ENCODE results near the gene SLC5A6.

Gene SLC5A6

DNA sequence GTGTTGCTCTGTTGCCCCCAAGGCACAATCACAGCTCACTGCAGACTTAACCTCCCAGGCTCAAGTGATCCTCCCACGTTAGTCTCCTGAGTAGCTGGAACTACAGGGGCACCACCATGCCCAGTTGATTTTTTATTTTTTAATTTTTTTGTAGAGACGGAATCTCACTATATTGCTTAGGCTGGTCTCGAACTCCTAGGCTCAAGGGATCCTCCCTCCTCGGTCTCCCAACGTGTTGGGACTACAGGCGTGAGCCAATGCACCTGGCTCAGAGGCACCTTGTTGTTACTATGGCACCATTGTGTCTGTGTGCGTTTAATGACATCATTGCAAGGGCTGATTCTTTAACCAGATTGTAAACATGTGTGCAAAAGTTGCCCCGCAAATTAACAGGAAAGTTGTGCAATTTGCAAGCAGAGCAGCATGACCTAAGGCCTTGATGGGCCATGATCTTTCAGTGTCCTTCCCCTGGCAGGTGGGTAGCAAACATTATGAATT is 40.7 kb downstream of the SLC5A6 start:
- H3K27ac ChIP-seq, result no peak overlapping the region
- TF ChIP-seq, protein P1, sequence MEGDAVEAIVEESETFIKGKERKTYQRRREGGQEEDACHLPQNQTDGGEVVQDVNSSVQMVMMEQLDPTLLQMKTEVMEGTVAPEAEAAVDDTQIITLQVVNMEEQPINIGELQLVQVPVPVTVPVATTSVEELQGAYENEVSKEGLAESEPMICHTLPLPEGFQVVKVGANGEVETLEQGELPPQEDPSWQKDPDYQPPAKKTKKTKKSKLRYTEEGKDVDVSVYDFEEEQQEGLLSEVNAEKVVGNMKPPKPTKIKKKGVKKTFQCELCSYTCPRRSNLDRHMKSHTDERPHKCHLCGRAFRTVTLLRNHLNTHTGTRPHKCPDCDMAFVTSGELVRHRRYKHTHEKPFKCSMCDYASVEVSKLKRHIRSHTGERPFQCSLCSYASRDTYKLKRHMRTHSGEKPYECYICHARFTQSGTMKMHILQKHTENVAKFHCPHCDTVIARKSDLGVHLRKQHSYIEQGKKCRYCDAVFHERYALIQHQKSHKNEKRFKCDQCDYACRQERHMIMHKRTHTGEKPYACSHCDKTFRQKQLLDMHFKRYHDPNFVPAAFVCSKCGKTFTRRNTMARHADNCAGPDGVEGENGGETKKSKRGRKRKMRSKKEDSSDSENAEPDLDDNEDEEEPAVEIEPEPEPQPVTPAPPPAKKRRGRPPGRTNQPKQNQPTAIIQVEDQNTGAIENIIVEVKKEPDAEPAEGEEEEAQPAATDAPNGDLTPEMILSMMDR (conservative IDR thresholded peaks at IDR 0.05), result no peak

DNA sequence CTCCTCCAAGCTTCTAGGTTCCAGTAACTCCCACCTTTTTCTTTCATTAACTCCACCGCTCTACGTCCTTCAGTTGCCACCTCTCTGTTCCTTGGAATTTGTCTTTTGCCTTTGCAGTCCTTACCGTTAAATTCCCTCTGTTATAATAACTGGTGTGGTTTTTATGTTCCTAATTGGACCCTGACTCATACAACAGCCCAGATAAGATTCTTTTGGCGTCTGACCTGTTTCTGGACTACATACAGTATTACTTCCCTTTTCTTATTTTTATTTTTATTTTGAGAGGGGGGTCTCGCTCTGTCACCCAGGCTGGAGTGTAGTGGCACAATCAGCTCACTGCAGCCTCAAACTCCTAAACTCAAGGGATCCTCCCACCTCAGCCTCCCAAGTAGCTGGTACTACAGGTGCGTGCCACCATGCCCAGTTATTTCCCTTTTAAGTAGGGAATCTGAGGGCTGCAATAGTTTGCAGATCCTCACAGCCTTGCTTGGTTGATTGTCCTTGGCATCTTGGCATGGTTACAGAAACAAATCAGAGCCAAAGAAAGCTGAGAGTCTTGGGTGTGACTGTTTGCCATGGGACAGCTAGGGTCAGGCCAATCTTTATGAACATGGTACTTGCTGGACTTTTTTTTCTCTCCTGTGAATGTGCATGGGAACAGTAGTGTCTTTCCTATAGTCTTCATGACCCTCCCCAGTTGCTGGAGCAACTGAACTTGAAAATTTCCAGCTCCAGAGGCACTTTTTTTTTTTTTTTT is 41.3 kb downstream of the SLC5A6 start:
- TF ChIP-seq, protein P1 (conservative IDR thresholded peaks at IDR 0.05), result no peak
- no peak overlapping the region for H3K27ac ChIP-seq

DNA sequence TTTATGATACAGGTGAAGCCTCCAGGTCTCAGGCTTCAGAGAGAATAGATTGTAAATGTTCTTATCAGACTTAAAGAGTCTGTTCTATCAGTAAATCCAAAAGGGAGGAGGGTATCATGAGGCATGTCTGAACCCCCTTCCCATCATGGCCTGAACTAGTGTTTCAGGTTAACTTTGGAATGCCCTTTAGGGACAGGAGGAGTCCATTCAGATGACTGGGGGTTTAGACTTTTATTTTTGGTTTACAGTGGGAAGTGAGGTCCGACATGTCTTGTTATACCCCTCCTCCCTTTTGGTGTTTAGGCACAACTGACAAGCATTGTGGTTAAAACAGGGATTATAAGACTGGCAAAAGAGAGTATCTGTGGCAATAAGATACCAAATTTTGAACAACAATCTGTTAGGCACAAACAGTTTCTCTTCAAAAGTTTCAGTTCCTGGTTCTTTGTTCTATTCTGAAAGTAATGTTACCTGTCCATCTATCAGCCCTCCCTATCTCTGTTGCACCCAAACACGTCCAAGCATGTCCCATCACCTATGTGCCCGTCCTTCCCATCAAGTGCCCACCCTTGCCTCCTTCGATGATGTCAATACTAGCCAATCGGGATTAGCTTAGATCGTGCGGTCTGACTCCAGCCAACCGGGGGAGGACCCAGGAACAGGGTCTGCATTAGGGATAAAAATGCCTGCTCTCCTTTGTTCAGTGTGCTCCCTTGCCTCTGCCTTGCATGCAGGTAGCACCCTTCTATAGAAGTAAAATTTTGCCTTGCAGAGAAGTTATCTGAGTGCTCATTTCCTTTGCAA is 46.9 kb downstream of the SLC5A6 start:
- no peak overlapping the region for H3K27ac ChIP-seq
- TF ChIP-seq, protein P1 (conservative IDR thresholded peaks at IDR 0.05), result no peak

DNA sequence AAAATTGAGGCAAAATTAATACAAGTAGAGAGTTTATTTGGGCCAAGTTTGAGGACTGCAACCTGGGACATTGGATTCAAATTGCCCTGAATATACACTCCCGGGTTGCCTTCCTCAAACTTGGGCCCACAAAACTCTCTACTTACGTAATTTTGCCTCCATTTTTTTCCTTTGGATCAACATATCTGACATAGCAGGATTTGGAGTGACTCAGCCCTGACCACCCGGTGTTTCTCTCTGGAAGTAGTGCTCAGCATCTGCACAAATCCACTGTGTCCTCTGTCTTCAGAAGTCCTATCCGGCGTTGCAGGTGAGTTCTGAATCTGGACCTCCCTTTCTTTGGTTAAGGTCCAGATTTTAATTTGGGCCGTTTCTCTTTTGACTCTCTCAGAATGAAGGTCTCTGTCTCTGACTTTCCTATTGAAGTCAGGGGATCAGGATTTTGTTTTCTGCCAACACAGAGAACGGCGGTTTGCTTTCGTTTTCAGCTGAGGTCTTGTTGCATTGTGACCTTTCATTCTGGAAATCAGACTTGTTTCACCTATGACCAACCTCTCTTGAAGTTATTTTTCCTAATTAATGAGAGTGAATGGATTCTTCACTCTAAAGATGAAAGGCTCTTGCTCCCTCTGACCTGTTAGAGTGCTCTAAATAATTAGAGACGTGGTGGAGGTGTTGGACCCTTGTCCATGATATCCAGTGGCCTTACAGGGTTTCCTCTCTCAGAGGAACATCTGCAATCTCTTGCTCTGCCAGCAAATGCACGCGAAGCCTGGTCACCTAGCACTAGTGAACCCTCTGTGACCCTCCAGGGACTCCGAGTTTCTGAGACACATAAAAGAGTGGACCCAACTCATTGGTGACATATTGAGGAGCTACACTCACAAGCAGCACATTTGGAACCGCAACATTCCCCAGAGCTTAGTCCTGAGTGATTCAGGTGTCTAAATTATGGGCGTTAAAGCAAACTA is 49.6 kb downstream of the SLC5A6 start:
- H3K27ac ChIP-seq, result no peak overlapping the region
- TF ChIP-seq, protein P1 (conservative IDR thresholded peaks at IDR 0.05), result no peak

DNA sequence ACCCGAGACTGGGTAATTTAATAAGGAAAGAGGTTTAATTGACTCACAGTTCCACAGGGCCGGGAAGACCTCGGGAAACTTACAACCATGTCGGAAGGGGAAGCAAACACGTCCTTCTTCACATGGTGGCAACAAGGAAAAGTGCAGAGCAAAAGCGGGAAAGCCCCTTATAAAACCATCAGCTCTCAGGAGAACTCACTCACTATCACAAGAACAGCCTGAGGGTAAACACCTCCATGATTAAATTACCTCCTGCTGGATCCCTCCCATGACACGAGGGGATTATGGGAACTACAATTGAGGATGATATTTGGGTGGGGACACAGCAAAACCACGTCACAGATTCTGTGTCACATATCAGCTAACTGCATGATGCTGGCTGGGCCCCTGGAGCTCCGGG is 51.9 kb downstream of the SLC5A6 start:
- TF ChIP-seq, protein P1 (conservative IDR thresholded peaks at IDR 0.05), result no peak
- H3K27ac ChIP-seq, result no peak overlapping the region

DNA sequence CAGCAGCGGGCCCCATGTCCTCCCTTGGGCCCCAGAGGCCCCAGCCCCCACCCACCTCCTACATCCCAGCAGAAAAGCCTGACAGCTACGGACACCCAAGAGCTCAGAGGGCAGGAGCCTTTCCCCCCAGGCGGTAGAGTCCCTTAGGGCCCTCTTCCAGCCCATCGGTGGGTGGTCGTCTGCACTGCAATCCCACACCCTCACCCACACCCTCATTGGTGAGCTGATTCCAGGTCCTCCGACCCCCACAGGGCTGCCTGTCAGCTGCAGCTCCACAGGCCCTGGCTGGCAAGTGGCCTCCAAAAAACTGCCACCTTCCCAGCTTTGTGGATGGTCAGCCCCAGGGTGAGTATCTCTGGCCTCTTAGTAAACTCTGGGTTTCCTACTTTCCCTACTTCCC is 52.8 kb downstream of the SLC5A6 start:
- no peak overlapping the region for H3K27ac ChIP-seq
- TF ChIP-seq, protein P1 (conservative IDR thresholded peaks at IDR 0.05), result no peak
